Measurements from ENCODE around the gene SRD5A1.
A peak's percentile ranks its signal among the peaks of the same experiment; 100 is the strongest.
"Not testable (repeated sequence)": the region's sequence is repeated elsewhere in the genome, so short reads cannot be mapped to it uniquely, and the experiment has no call there.

The SRD5A1 gene

GRCh38 chr5:6632324-6632887 lies 834 bp upstream of the SRD5A1 start:
- Histone ChIP-seq H3K36me3 (ENCODE audit: insufficient read depth, low read length) (peaks cover 40% of the 10 kb centered on the region), H3K9ac (ENCODE audit: low read depth, low read length) (peak overlapping the region; percentile 96), H3K27me3 (ENCODE audit: control insufficient read depth, insufficient read depth, low read length) (no peaks in the 10 kb centered on the region), H3K4me1 (ENCODE audit: control insufficient read depth, insufficient read depth, low read length) (peaks cover 19% of the 10 kb centered on the region), H3K9me3 (replicated peaks; ENCODE audit: low read length) (no peaks in the 10 kb centered on the region), H3K4me2 (ENCODE audit: low read length) (peak overlapping the region; percentile 86), H3K4me3 (ENCODE audit: low read length) (peak overlapping the region; percentile 95)

GRCh38 chr5:6633469-6634245 lies 417 bp downstream of the SRD5A1 start:
- H3K36me3 ChIP-seq (ENCODE audit: insufficient read depth, low read length): peaks cover 29% of the 10 kb centered on the region
- peak overlapping the region; percentile 96 for H3K9ac ChIP-seq (ENCODE audit: low read depth, low read length)
- peak overlapping the region; percentile 95 for H3K4me3 ChIP-seq (ENCODE audit: low read length)
- peak overlapping the region; percentile 86 for H3K4me2 ChIP-seq (ENCODE audit: low read length)
- H3K27me3 ChIP-seq (ENCODE audit: control insufficient read depth, insufficient read depth, low read length): no peaks in the 10 kb centered on the region
- no peaks in the 10 kb centered on the region for H3K9me3 ChIP-seq (replicated peaks; ENCODE audit: low read length)
- peaks cover 19% of the 10 kb centered on the region for H3K4me1 ChIP-seq (ENCODE audit: control insufficient read depth, insufficient read depth, low read length)

- Histone ChIP-seq H3K4me1 (ENCODE audit: control insufficient read depth, insufficient read depth, low read length) (peaks cover 19% of the 10 kb centered on the region), H3K36me3 (ENCODE audit: insufficient read depth, low read length) (peaks cover 23% of the 10 kb centered on the region), H3K27me3 (ENCODE audit: control insufficient read depth, insufficient read depth, low read length) (no peaks in the 10 kb centered on the region), H3K9me3 (replicated peaks; ENCODE audit: low read length) (no peaks in the 10 kb centered on the region), H3K4me3 (ENCODE audit: low read length) (peak overlapping the region; percentile 95), H3K9ac (ENCODE audit: low read depth, low read length) (peak overlapping the region; percentile 96), H3K4me2 (ENCODE audit: low read length) (peak overlapping the region; percentile 86)
Measured at GRCh38 chr5:6634306-6634705, 1.1 kb downstream of the SRD5A1 start.

- no peaks in the 10 kb centered on the region for H3K9me3 ChIP-seq (replicated peaks; ENCODE audit: low read length)
Measured at GRCh38 chr5:6634788-6635430, 1.7 kb downstream of the SRD5A1 start.

GRCh38 chr5:6636293-6636692 lies 3.1 kb downstream of the SRD5A1 start:
- H3K4me2 ChIP-seq (ENCODE audit: low read length): no peak overlapping the region
- peaks cover 7% of the 10 kb centered on the region for H3K36me3 ChIP-seq (ENCODE audit: insufficient read depth, low read length)
- no peaks in the 10 kb centered on the region for H3K9me3 ChIP-seq (replicated peaks; ENCODE audit: low read length)
- H3K9ac ChIP-seq (ENCODE audit: low read depth, low read length): no peak overlapping the region
- no peaks in the 10 kb centered on the region for H3K27me3 ChIP-seq (ENCODE audit: control insufficient read depth, insufficient read depth, low read length)
- peaks cover 17% of the 10 kb centered on the region for H3K4me1 ChIP-seq (ENCODE audit: control insufficient read depth, insufficient read depth, low read length)
- H3K4me3 ChIP-seq (ENCODE audit: low read length): no peak overlapping the region

More at GRCh38 chr5:6634788-6635430, 1.7 kb downstream of the SRD5A1 start:
- Histone ChIP-seq H3K4me1 (ENCODE audit: control insufficient read depth, insufficient read depth, low read length) (peaks cover 19% of the 10 kb centered on the region), H3K4me3 (ENCODE audit: low read length) (peak overlapping the region; percentile 95), H3K4me2 (ENCODE audit: low read length) (peak overlapping the region; percentile 86), H3K9ac (ENCODE audit: low read depth, low read length) (peak overlapping the region; percentile 96), H3K27me3 (ENCODE audit: control insufficient read depth, insufficient read depth, low read length) (no peaks in the 10 kb centered on the region), H3K36me3 (ENCODE audit: insufficient read depth, low read length) (peaks cover 17% of the 10 kb centered on the region)

GRCh38 chr5:6637022-6637421 lies 3.8 kb downstream of the SRD5A1 start:
- no peaks in the 10 kb centered on the region for H3K9me3 ChIP-seq (replicated peaks; ENCODE audit: low read length)
- no peaks in the 10 kb centered on the region for H3K27me3 ChIP-seq (ENCODE audit: control insufficient read depth, insufficient read depth, low read length)
- no peak overlapping the region for H3K4me2 ChIP-seq (ENCODE audit: low read length)
- H3K9ac ChIP-seq (ENCODE audit: low read depth, low read length): no peak overlapping the region
- peaks cover 11% of the 10 kb centered on the region for H3K4me1 ChIP-seq (ENCODE audit: control insufficient read depth, insufficient read depth, low read length)
- H3K4me3 ChIP-seq (ENCODE audit: low read length): no peak overlapping the region
- H3K36me3 ChIP-seq (ENCODE audit: insufficient read depth, low read length): peaks cover 5% of the 10 kb centered on the region

- no peak overlapping the region for H3K9ac ChIP-seq (ENCODE audit: low read depth, low read length)
- no peaks in the 10 kb centered on the region for H3K9me3 ChIP-seq (replicated peaks; ENCODE audit: low read length)
Measured at GRCh38 chr5:6637590-6637989, 4.3 kb downstream of the SRD5A1 start.

GRCh38 chr5:6638236-6638635 lies 5.0 kb downstream of the SRD5A1 start:
- H3K9ac ChIP-seq (ENCODE audit: low read depth, low read length): no peak overlapping the region

More at GRCh38 chr5:6637590-6637989, 4.3 kb downstream of the SRD5A1 start:
- H3K4me3 ChIP-seq (ENCODE audit: low read length): no peak overlapping the region
- H3K27me3 ChIP-seq (ENCODE audit: control insufficient read depth, insufficient read depth, low read length): no peaks in the 10 kb centered on the region
- peaks cover 5% of the 10 kb centered on the region for H3K36me3 ChIP-seq (ENCODE audit: insufficient read depth, low read length)
- no peak overlapping the region for H3K4me2 ChIP-seq (ENCODE audit: low read length)
- peaks cover 11% of the 10 kb centered on the region for H3K4me1 ChIP-seq (ENCODE audit: control insufficient read depth, insufficient read depth, low read length)

GRCh38 chr5:6642655-6643054 lies 9.4 kb downstream of the SRD5A1 start:
- H3K27me3 ChIP-seq (ENCODE audit: control insufficient read depth, insufficient read depth, low read length): no peaks in the 10 kb centered on the region
- peaks cover 4% of the 10 kb centered on the region for H3K36me3 ChIP-seq (ENCODE audit: insufficient read depth, low read length)
- no peaks in the 10 kb centered on the region for H3K9me3 ChIP-seq (replicated peaks; ENCODE audit: low read length)
- H3K4me3 ChIP-seq (ENCODE audit: low read length): no peak overlapping the region
- H3K9ac ChIP-seq (ENCODE audit: low read depth, low read length): no peak overlapping the region
- H3K4me1 ChIP-seq (ENCODE audit: control insufficient read depth, insufficient read depth, low read length): no peaks in the 10 kb centered on the region
- H3K4me2 ChIP-seq (ENCODE audit: low read length): no peak overlapping the region

More at GRCh38 chr5:6638236-6638635, 5.0 kb downstream of the SRD5A1 start:
- no peak overlapping the region for H3K4me3 ChIP-seq (ENCODE audit: low read length)
- H3K4me2 ChIP-seq (ENCODE audit: low read length): no peak overlapping the region
- peaks cover 5% of the 10 kb centered on the region for H3K36me3 ChIP-seq (ENCODE audit: insufficient read depth, low read length)
- H3K27me3 ChIP-seq (ENCODE audit: control insufficient read depth, insufficient read depth, low read length): no peaks in the 10 kb centered on the region
- peaks cover 11% of the 10 kb centered on the region for H3K4me1 ChIP-seq (ENCODE audit: control insufficient read depth, insufficient read depth, low read length)
- no peaks in the 10 kb centered on the region for H3K9me3 ChIP-seq (replicated peaks; ENCODE audit: low read length)

GRCh38 chr5:6644794-6645241 lies 11.6 kb downstream of the SRD5A1 start:
- H3K9me3 ChIP-seq (replicated peaks; ENCODE audit: low read length): no peaks in the 10 kb centered on the region
- no peak overlapping the region for H3K9ac ChIP-seq (ENCODE audit: low read depth, low read length)
- H3K4me2 ChIP-seq (ENCODE audit: low read length): no peak overlapping the region
- H3K27me3 ChIP-seq (ENCODE audit: control insufficient read depth, insufficient read depth, low read length): no peaks in the 10 kb centered on the region
- no peaks in the 10 kb centered on the region for H3K4me1 ChIP-seq (ENCODE audit: control insufficient read depth, insufficient read depth, low read length)
- no peak overlapping the region for H3K4me3 ChIP-seq (ENCODE audit: low read length)
- H3K36me3 ChIP-seq (ENCODE audit: insufficient read depth, low read length): peaks cover 4% of the 10 kb centered on the region

- H3K4me3 ChIP-seq (ENCODE audit: low read length); H3K4me2 ChIP-seq (ENCODE audit: low read length); H3K4me1 ChIP-seq (ENCODE audit: control insufficient read depth, insufficient read depth, low read length); H3K36me3 ChIP-seq (ENCODE audit: insufficient read depth, low read length); H3K27me3 ChIP-seq (ENCODE audit: control insufficient read depth, insufficient read depth, low read length); H3K9me3 ChIP-seq (replicated peaks; ENCODE audit: low read length); H3K9ac ChIP-seq (ENCODE audit: low read depth, low read length): not testable (repeated sequence)
Measured at GRCh38 chr5:6645571-6646362, 12.5 kb downstream of the SRD5A1 start.

Measured in skeletal muscle satellite cell (primary cell).